ENCODE results near the gene METTL9.

DNA sequence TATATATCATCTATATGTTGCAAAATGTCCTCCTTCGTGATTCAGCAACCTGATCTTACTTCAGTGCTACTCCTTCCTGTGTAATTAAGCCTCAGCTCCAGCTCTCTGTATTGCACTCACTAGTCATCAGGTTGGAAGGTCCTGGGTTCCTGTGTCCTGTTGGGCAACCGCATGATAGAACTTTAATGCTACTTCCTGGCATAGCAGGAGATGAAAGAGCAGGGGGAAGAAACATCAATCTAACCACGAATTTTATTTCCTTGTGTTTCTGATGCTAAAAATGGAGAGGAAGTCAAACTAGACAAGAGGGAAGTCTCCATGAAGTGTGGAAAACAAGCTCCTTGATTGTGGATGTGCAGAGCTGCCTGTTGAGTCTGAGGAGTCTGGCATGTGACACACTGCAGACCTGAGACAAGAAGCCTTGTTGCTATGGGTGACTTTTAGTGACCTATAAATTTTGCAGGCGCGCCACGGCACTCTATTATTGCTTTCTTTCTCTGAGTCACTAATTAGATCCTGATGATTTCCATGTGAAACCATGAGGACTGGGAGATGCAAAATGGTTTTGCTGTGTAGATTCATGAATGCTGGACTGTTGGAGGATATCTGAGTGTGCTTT is 27.4 kb downstream of the METTL9 start:
- TF ChIP-seq, protein P1, sequence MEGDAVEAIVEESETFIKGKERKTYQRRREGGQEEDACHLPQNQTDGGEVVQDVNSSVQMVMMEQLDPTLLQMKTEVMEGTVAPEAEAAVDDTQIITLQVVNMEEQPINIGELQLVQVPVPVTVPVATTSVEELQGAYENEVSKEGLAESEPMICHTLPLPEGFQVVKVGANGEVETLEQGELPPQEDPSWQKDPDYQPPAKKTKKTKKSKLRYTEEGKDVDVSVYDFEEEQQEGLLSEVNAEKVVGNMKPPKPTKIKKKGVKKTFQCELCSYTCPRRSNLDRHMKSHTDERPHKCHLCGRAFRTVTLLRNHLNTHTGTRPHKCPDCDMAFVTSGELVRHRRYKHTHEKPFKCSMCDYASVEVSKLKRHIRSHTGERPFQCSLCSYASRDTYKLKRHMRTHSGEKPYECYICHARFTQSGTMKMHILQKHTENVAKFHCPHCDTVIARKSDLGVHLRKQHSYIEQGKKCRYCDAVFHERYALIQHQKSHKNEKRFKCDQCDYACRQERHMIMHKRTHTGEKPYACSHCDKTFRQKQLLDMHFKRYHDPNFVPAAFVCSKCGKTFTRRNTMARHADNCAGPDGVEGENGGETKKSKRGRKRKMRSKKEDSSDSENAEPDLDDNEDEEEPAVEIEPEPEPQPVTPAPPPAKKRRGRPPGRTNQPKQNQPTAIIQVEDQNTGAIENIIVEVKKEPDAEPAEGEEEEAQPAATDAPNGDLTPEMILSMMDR (IDR thresholded peaks at IDR 0.05; ENCODE audit: poor library complexity) = no peak
- no peak for TF ChIP-seq EZH2 (IDR thresholded peaks at IDR 0.05; ENCODE audit: borderline replicate concordance)

Data from hepatocyte (in vitro differentiated cells).